ENCODE measurements around the gene TRIM3. TPM values are rescaled to one million over a fixed set of nuclear protein-coding genes. Genes with fewer than 3 reads are reported as not detected.
"Not testable (repeated sequence)": the region's sequence is repeated elsewhere in the genome, so short reads cannot be mapped to it uniquely, and the experiment has no call there.

TRIM3 gene
- total RNA-seq (2014; rRNA removed; shearing (Covaris generic)) = 10.3 and 10.4 TPM in 2 replicates

- DNase-seq (ENCODE audit: low read depth) = peak; percentile 83
Measured at GRCh38 chr11:6473451-6474412, at the start of gene TRIM3. TSS of gene TRIM3 (minus strand) at chr11:6473941. CDS start at chr11:6465695, 8,246 bp downstream.

GRCh38 chr11:6523253-6523652, 49.5 kb upstream of the TRIM3 start:
- DNase-seq (ENCODE audit: low read depth) = peak; percentile 72

GRCh38 chr11:6521946-6522345, 48.2 kb upstream of the TRIM3 start:
- not testable (repeated sequence) for DNase-seq (ENCODE audit: low read depth)

- DNase-seq (ENCODE audit: low read depth) = no peak
Measured at GRCh38 chr11:6520265-6520664, 46.5 kb upstream of the TRIM3 start.

GRCh38 chr11:6516865-6517264, 43.1 kb upstream of the TRIM3 start:
- no peak for DNase-seq (ENCODE audit: low read depth)

GRCh38 chr11:6505577-6506240, 32.0 kb upstream of the TRIM3 start:
- DNase-seq (ENCODE audit: low read depth) = peak; percentile 64

- no peak for DNase-seq (ENCODE audit: low read depth)
Measured at GRCh38 chr11:6504166-6504565, 30.4 kb upstream of the TRIM3 start.

GRCh38 chr11:6502382-6502781, 28.6 kb upstream of the TRIM3 start:
- no peak for DNase-seq (ENCODE audit: low read depth)

GRCh38 chr11:6498544-6498943, 24.8 kb upstream of the TRIM3 start:
- no peak for DNase-seq (ENCODE audit: low read depth)

- DNase-seq (ENCODE audit: low read depth) = no peak
Measured at GRCh38 chr11:6498121-6498520, 24.4 kb upstream of the TRIM3 start.

GRCh38 chr11:6497069-6497839, 23.5 kb upstream of the TRIM3 start, which contains the start of gene DNHD1:
TSS of gene DNHD1 (plus strand) at chr11:6497280. CDS start at chr11:6498216, 936 bp downstream.
- DNase-seq (ENCODE audit: low read depth) = no peak

- DNase-seq (ENCODE audit: low read depth) = no peak
Measured at GRCh38 chr11:6489306-6489705, 15.6 kb upstream of the TRIM3 start.

GRCh38 chr11:6488821-6489220, 15.1 kb upstream of the TRIM3 start:
- no peak for DNase-seq (ENCODE audit: low read depth)

- DNase-seq (ENCODE audit: low read depth) = no peak
Measured at GRCh38 chr11:6488342-6488741, 14.6 kb upstream of the TRIM3 start.

GRCh38 chr11:6486938-6487337, 13.2 kb upstream of the TRIM3 start:
- DNase-seq (ENCODE audit: low read depth) = no peak

- no peak for DNase-seq (ENCODE audit: low read depth)
Measured at GRCh38 chr11:6486256-6486655, 12.5 kb upstream of the TRIM3 start.

- DNase-seq (ENCODE audit: low read depth) = no peak
Measured at GRCh38 chr11:6485661-6486060, 11.9 kb upstream of the TRIM3 start.

GRCh38 chr11:6483015-6483414, 9.3 kb upstream of the TRIM3 start:
- DNase-seq (ENCODE audit: low read depth) = no peak

- DNase-seq (ENCODE audit: low read depth) = no peak
Measured at GRCh38 chr11:6482441-6482840, 8.7 kb upstream of the TRIM3 start.

GRCh38 chr11:6481924-6482275, 8.2 kb upstream of the TRIM3 start:
- no peak for DNase-seq (ENCODE audit: low read depth)

- DNase-seq (ENCODE audit: low read depth) = peak; percentile 98
Measured at GRCh38 chr11:6481012-6481923, 7.5 kb upstream of the TRIM3 start, which contains the start of the genes ARFIP2 and TIMM10B. TSS of gene ARFIP2 (minus strand) at chr11:6481331. CDS start at chr11:6480421, 910 bp downstream. TSS of gene TIMM10B (plus strand) at chr11:6481501. CDS start at chr11:6481517, 16 bp downstream.
